ENCODE data around the gene ZNF384. TPM values are rescaled to one million over a fixed set of nuclear protein-coding genes. Genes with fewer than 3 reads are reported as not detected.
A peak's percentile ranks its signal among the peaks of the same experiment; 100 is the strongest.

ZNF384 gene
- polyA plus RNA-seq, 1 experiment = 39.3 TPM

GRCh38 chr12:6685814-6686213 is 3.4 kb downstream of the ZNF384 start:
- Histone ChIP-seq H3K27ac (ENCODE audit: low read depth, low read length) (no peak overlapping the region), H3K4me3 (ENCODE audit: low read depth, low read length) (no peak overlapping the region), H3K27me3 (ENCODE audit: control insufficient read depth, insufficient read depth, low read length) (no peaks in the 10 kb centered on the region), H3K9me3 (ENCODE audit: control insufficient read depth, insufficient read depth, low read length) (no peaks in the 10 kb centered on the region)
- no peak for DNase-seq (ENCODE audit: low read depth, low spot score)
- ChIA-PET POLR2A (no interaction called here), CTCF (no interaction called here)
- TF ChIP-seq, protein P1, sequence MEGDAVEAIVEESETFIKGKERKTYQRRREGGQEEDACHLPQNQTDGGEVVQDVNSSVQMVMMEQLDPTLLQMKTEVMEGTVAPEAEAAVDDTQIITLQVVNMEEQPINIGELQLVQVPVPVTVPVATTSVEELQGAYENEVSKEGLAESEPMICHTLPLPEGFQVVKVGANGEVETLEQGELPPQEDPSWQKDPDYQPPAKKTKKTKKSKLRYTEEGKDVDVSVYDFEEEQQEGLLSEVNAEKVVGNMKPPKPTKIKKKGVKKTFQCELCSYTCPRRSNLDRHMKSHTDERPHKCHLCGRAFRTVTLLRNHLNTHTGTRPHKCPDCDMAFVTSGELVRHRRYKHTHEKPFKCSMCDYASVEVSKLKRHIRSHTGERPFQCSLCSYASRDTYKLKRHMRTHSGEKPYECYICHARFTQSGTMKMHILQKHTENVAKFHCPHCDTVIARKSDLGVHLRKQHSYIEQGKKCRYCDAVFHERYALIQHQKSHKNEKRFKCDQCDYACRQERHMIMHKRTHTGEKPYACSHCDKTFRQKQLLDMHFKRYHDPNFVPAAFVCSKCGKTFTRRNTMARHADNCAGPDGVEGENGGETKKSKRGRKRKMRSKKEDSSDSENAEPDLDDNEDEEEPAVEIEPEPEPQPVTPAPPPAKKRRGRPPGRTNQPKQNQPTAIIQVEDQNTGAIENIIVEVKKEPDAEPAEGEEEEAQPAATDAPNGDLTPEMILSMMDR (IDR thresholded peaks at IDR 0.05; ENCODE audit: low read depth, low read length) = no peak

GRCh38 chr12:6684609-6685008 is 4.6 kb downstream of the ZNF384 start:
- DNase-seq (ENCODE audit: low read depth, low spot score) = no peak
- POLR2A ChIA-PET = interaction anchor here (0.7 kb wide), 1 partner anchor 39 kb away, joined by 3 read pairs; the partner anchor contains the start of gene COPS7A
- H3K27ac ChIP-seq (ENCODE audit: low read depth, low read length) = no peak overlapping the region
- CTCF ChIA-PET = interaction anchor here (0.5 to 1.6 kb wide), 14 partner anchors 12 to 1147 kb away, joined by 3 to 15 read pairs (median 3); partner anchors contain the start of genes LPAR5 and MLF2
- H3K27me3 ChIP-seq (ENCODE audit: control insufficient read depth, insufficient read depth, low read length) = no peaks in the 10 kb centered on the region
- no peaks in the 10 kb centered on the region for H3K9me3 ChIP-seq (ENCODE audit: control insufficient read depth, insufficient read depth, low read length)
- no peak overlapping the region for H3K4me3 ChIP-seq (ENCODE audit: low read depth, low read length)
- TF ChIP-seq, protein P1 (IDR thresholded peaks at IDR 0.05; ENCODE audit: low read depth, low read length) = peak; percentile 51

- Histone ChIP-seq H3K27me3 (ENCODE audit: control insufficient read depth, insufficient read depth, low read length) (no peaks in the 10 kb centered on the region), H3K9me3 (ENCODE audit: control insufficient read depth, insufficient read depth, low read length) (no peaks in the 10 kb centered on the region), H3K27ac (ENCODE audit: low read depth, low read length) (no peak overlapping the region), H3K4me3 (ENCODE audit: low read depth, low read length) (no peak overlapping the region)
- TF ChIP-seq, protein P1 (IDR thresholded peaks at IDR 0.05; ENCODE audit: low read depth, low read length) = no peak
- ChIA-PET CTCF (no interaction called here), POLR2A (no interaction called here)
- DNase-seq (ENCODE audit: low read depth, low spot score) = no peak
Observed at GRCh38 chr12:6676962-6677361, 12.2 kb downstream of the ZNF384 start.

DNA sequence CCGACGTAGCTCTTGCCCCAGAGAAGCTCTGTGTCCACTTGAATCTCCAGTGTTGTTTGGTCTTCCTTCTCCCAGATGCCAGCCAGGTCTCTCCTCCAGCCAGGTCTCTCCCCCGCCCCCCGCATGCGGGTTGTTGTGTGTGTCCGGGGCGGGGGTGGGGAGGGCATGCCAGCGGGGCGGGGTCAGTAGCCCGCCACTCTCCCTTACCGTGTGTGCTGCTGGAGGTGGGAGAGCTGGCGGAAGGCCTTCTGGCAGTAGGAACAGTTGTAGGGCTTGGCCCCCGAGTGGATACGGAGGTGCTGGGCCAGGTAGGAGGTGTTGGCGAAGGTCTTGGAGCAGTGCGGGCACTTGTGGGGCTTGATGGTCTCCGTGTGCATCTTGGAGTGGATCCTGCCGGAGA is 17.0 kb downstream of the ZNF384 start:
- Histone ChIP-seq H3K4me3 (ENCODE audit: low read depth, low read length) (no peak overlapping the region), H3K9me3 (ENCODE audit: control insufficient read depth, insufficient read depth, low read length) (no peaks in the 10 kb centered on the region), H3K27ac (ENCODE audit: low read depth, low read length) (no peak overlapping the region), H3K27me3 (ENCODE audit: control insufficient read depth, insufficient read depth, low read length) (no peaks in the 10 kb centered on the region)
- ChIA-PET CTCF (interaction anchor here (3.0 kb wide), 1 partner anchor 12 kb away, joined by 15 read pairs; no protein-coding TSS in a partner anchor), POLR2A (no interaction called here)
- TF ChIP-seq, protein P1 (IDR thresholded peaks at IDR 0.05; ENCODE audit: low read depth, low read length) = no peak
- no peak for DNase-seq (ENCODE audit: low read depth, low spot score)

- Histone ChIP-seq H3K9me3 (ENCODE audit: control insufficient read depth, insufficient read depth, low read length) (no peaks in the 10 kb centered on the region), H3K27me3 (ENCODE audit: control insufficient read depth, insufficient read depth, low read length) (no peaks in the 10 kb centered on the region), H3K4me3 (ENCODE audit: low read depth, low read length) (no peak overlapping the region), H3K27ac (ENCODE audit: low read depth, low read length) (no peak overlapping the region)
- TF ChIP-seq, protein P1 (IDR thresholded peaks at IDR 0.05; ENCODE audit: low read depth, low read length) = no peak
- DNase-seq (ENCODE audit: low read depth, low spot score) = no peak
- ChIA-PET POLR2A (no interaction called here), CTCF (interaction anchor here (1.5 kb wide), 1 partner anchor 23 kb away, joined by 4 read pairs; no protein-coding TSS in a partner anchor)
Observed at GRCh38 chr12:6667559-6668210, 21.5 kb downstream of the ZNF384 start.
